ENCODE data around the gene OSBPL8. TPM values are rescaled to one million over a fixed set of nuclear protein-coding genes. Genes with fewer than 3 reads are reported as not detected.
"Not testable (repeated sequence)": the region's sequence is repeated elsewhere in the genome, so short reads cannot be mapped to it uniquely, and the experiment has no call there.

OSBPL8 gene
- total RNA-seq, 2 donors from 2014 or later, result 21.8 to 33.3 TPM

- no peak for DNase-seq
- intact Hi-C loops (cut with DNase I, micrococcal nuclease), result no loop called here
These were observed 68.3 kb downstream of the OSBPL8 start for GRCh38 chr12:76491292-76491691.

DNA sequence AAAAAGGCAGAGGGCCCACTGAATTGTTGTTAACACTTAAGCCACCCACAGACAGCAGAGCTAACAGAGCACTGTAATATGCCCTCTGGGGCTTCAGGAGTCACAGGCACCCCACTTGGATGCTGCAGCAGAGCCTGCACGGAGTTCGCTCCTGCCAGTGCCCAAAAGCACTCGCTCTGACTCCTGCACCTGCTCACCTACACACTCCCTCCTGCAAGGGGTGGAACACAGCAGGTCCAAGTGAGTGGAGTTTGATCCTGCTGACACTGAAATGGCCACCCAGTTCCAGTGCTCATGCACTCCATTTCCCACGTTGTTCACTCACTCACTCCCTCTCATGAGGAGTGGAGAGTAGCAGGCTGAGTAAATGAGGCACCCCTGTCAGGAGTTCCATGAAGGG is 68.8 kb downstream of the OSBPL8 start:
- ATAC-seq (no peak), DNase-seq (no peak)
- intact Hi-C loops (cut with DNase I, micrococcal nuclease), result no loop called here

More at GRCh38 chr12:76491292-76491691, 68.3 kb downstream of the OSBPL8 start:
- ATAC-seq, result no peak

GRCh38 chr12:76489737-76490136 is 69.8 kb downstream of the OSBPL8 start:
- intact Hi-C loops (cut with DNase I, micrococcal nuclease), result no loop called here
- ATAC-seq (no peak), DNase-seq (no peak)

GRCh38 chr12:76486011-76486410 is 73.6 kb downstream of the OSBPL8 start:
- ATAC-seq, result no peak
- intact Hi-C loops (cut with DNase I, micrococcal nuclease), result no loop called here
- no peak for DNase-seq

- intact Hi-C loops (cut with DNase I, micrococcal nuclease), result no loop called here
- DNase-seq (no peak), ATAC-seq (no peak)
These were observed 78.8 kb downstream of the OSBPL8 start for GRCh38 chr12:76480796-76481195.

DNA sequence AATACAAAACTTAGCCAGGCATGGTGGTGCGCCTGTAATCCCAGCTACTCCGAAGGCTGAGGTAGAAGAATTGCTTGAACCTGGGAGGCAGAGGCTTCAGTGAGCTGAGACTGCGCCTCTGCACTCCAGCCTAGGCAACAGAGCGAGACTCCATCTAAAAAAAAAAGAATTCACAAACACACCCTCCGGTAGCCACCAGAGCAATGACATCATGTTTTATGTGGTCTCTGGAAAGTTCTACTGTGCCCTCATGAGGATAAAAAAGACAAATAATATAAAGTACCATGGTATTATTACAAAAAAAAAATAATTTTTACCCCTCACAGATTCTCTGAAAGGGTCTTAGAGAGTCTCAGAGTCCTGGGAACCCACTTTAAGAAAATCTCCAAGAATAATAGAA is 81.5 kb downstream of the OSBPL8 start:
- intact Hi-C loops (cut with DNase I, micrococcal nuclease), result no loop called here
- no peak for ATAC-seq

DNA sequence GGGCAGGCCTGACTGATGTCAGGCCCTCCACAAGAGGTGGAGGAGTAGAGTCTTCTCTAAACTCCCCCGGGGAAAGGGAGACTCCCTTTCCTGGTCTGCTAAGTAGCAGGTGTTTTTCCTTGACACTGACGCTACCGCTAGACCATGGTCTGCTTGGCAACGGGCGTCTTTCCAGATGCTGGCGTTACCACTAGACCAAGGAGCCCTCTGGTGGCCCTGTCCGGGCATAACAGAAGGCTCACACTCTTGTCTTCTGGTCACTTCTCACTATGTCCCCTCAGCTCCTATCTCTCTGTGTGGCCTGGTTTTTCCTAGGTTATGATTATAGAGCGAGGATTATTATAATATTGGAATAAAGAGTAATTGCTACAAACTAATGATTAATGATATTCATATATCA is 86.7 kb downstream of the OSBPL8 start:
- DNase-seq; intact Hi-C loops (cut with DNase I, micrococcal nuclease); ATAC-seq: not testable (repeated sequence)

More for the DNA sequence above, 81.5 kb downstream of the OSBPL8 start:
- no peak for DNase-seq

DNA sequence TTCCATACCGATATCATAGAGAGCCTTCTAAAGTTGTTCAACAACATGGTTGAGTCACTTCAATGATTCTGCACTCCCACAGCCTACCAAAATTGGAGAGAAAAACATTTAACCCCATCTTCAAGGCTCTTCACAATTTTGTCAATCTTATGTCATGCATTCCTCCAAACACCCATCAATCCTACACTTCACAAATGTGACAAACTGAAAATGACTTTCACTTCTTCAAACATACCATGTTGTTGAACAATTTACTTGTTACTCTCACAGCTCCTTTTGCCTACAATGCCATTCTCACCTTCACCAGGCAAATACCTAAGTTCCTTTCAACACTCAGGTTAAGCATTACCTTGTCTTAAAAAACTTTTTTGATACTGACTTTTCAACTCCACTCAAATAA is 88.0 kb downstream of the OSBPL8 start:
- intact Hi-C loops (cut with DNase I, micrococcal nuclease), result no loop called here
- no peak for ATAC-seq
- no peak for DNase-seq

GRCh38 chr12:76470028-76470939 is 89.3 kb downstream of the OSBPL8 start:
- intact Hi-C loops (cut with DNase I, micrococcal nuclease), result no loop called here
- DNase-seq (no peak), ATAC-seq (no peak)

- DNase-seq, result no peak
These were observed 94.9 kb downstream of the OSBPL8 start for GRCh38 chr12:76464631-76465166.

GRCh38 chr12:76462668-76463224 is 96.8 kb downstream of the OSBPL8 start:
- no peak for ATAC-seq
- no peak for DNase-seq
- intact Hi-C loops (cut with DNase I, micrococcal nuclease), result no loop called here

More at GRCh38 chr12:76464631-76465166, 94.9 kb downstream of the OSBPL8 start:
- ATAC-seq, result no peak
- intact Hi-C loops (cut with DNase I, micrococcal nuclease), result no loop called here

- intact Hi-C loops (cut with DNase I, micrococcal nuclease), result no loop called here
- ATAC-seq (no peak), DNase-seq (no peak)
These were observed 98.8 kb downstream of the OSBPL8 start for GRCh38 chr12:76460807-76461206.

GRCh38 chr12:76457818-76458217 is 101.8 kb downstream of the OSBPL8 start:
- intact Hi-C loops (cut with DNase I, micrococcal nuclease), result no loop called here

GRCh38 chr12:76457010-76457409 is 102.6 kb downstream of the OSBPL8 start:
- DNase-seq, result no peak
- intact Hi-C loops (cut with DNase I, micrococcal nuclease), result no loop called here
- no peak for ATAC-seq

More at GRCh38 chr12:76457818-76458217, 101.8 kb downstream of the OSBPL8 start:
- no peak for DNase-seq
- ATAC-seq, result no peak

DNA sequence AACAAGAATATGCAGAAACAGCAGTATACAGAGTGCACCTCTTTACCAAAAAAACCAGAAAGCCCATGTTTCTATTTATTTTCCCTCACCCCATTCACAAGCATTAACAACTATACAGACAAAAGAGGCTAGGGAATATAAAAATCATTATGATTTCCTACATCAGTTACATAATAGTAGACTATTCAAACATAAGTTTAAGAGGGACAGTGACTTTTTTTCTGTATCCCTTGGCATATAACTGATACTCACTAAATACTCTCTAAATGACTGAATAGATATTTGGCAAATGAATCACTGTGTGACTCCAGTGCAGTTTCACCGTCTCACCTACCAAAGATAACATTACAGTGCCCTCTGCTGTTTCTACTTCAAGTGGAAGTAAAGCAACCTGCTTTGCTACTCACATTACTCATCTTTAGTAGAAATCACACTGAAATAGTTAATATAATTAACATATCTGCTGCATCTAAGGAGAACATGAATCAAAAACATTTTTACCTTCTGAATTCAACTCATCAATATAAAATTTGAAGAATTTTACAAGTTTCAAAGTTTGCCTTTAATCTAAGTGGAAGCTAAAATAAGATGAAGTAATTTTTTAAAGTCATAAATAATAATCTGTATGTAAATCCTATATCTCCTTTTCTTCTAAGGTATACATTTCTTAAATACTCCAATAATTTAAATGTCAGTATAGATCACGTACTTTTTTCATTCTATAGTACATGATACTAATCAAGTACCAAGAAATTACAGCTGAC is 103.8 kb downstream of the OSBPL8 start:
- ATAC-seq (peak; percentile 64), DNase-seq (no peak)
- intact Hi-C loops (cut with DNase I, micrococcal nuclease), result no loop called here

GRCh38 chr12:76451528-76451927 is 108.0 kb downstream of the OSBPL8 start:
- DNase-seq, result no peak
- intact Hi-C loops (cut with DNase I, micrococcal nuclease), result no loop called here
- ATAC-seq, result no peak

DNA sequence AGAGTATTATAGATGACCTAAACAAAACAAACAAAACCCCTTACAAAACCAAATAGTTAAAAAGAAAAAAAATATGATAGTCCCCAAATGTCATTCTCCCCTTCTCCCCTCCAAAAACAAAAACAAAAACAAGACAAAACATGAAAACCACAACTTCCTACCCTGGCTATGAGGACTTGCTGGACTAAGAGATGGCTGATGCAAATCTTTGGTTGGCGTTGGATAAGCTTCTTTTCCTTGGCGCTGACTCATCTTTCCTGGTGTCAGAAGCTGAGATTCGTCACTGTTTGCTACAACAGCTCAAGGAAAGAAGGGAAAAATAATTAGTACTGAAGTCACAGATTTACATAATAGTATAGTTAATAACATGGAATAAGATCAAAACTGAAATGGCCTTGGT is 108.9 kb downstream of the OSBPL8 start:
- ATAC-seq, result no peak
- intact Hi-C loops (cut with DNase I, micrococcal nuclease), result no loop called here
- DNase-seq, result no peak

GRCh38 chr12:76449993-76450392 is 109.6 kb downstream of the OSBPL8 start:
- intact Hi-C loops (cut with DNase I, micrococcal nuclease), result no loop called here
- DNase-seq (no peak), ATAC-seq (no peak)

DNA sequence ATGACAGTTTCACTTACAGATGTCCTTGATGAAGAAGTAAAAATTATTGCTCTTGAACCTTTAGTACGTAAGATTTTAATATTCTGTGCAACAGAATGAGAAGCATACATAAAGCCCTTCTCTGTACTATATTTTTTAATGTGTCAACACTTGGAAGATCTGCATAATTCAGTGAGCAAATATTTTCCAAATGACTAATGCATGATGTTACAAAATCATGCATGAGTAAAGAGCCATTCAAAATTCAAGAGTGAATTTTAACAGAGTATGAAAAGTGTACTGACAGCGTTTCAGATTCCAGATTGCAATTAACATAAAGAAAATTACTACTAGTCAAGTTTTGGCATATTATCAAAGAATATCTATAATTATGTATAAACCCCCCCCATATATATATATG is 110.0 kb downstream of the OSBPL8 start:
- intact Hi-C loops (cut with DNase I, micrococcal nuclease), result no loop called here
- ATAC-seq (no peak), DNase-seq (no peak)
